Measurements from ENCODE around the gene GATB.
"Not testable (repeated sequence)": the region's sequence is repeated elsewhere in the genome, so short reads cannot be mapped to it uniquely, and the experiment has no call there.

GATB gene

DNA sequence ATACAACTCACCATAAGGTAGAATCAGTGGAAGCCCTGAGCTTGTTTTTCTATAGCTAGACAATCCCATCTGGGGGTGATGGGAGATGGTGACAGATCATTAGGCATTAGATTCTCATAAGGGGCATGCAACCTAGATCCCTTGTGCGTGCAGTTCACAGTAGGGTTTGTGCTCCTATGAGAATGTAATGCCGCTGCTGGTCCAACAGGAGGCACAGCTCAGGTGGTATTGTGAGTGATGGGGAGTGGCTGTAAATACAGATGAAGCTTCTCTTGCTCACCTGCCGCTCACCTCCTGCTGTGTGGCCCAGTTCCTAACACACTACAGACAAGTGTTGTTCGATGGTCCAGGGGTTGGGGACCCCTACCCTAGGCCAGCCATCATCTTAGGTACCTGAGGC is 5.9 kb upstream of the GATB start:
- Histone ChIP-seq H3K9ac (ENCODE audit: low read length) (no peak overlapping the region), H3K36me3 (ENCODE audit: control insufficient read depth, insufficient read depth, low read length) (no peaks in the 10 kb centered on the region), H3K27me3 (ENCODE audit: control insufficient read depth, insufficient read depth, low read length) (no peaks in the 10 kb centered on the region), H3K27ac (ENCODE audit: low read depth, low read length) (no peak overlapping the region), H3K4me3 (ENCODE audit: low read depth, low read length) (no peak overlapping the region), H3K4me1 (ENCODE audit: control insufficient read depth, insufficient read depth, low read length) (no peaks in the 10 kb centered on the region; the same call in 1 of the 2 replicates), H3K9me3 (ENCODE audit: control insufficient read depth, insufficient read depth, low read depth, low read length) (no peaks in the 10 kb centered on the region)

DNA sequence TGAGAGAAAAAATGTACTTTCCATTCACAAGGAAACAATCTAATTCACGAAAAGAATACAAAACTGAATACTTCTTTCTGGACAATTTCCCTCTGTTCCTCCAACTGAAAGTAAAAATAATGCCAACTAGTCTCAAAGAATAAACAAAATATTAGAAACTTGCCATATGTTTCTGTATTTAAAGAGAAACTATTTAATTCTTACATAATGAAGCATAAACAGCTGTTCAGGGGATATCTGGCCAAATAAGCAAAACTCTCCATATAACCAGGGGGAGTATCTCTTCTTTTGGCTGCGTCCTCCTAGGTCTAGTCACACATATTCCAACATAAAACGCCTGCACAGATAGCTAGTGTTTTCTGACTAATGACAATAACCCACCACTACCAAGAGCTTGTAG is 805 bp downstream of the GATB start:
- H3K9ac ChIP-seq (ENCODE audit: low read length) = peak overlapping the region; percentile 87
- no peak overlapping the region for H3K27ac ChIP-seq (ENCODE audit: low read depth, low read length)
- H3K4me1 ChIP-seq (ENCODE audit: control insufficient read depth, insufficient read depth, low read length) = 0 out of 2 replicates have a peak, but pooled peaks cover 9% of the 10 kb centered on the region
- no peaks in the 10 kb centered on the region for H3K9me3 ChIP-seq (ENCODE audit: control insufficient read depth, insufficient read depth, low read depth, low read length)
- H3K36me3 ChIP-seq (ENCODE audit: control insufficient read depth, insufficient read depth, low read length) = no peaks in the 10 kb centered on the region
- H3K4me3 ChIP-seq (ENCODE audit: low read depth, low read length) = peak overlapping the region; percentile 91
- H3K27me3 ChIP-seq (ENCODE audit: control insufficient read depth, insufficient read depth, low read length) = no peaks in the 10 kb centered on the region

DNA sequence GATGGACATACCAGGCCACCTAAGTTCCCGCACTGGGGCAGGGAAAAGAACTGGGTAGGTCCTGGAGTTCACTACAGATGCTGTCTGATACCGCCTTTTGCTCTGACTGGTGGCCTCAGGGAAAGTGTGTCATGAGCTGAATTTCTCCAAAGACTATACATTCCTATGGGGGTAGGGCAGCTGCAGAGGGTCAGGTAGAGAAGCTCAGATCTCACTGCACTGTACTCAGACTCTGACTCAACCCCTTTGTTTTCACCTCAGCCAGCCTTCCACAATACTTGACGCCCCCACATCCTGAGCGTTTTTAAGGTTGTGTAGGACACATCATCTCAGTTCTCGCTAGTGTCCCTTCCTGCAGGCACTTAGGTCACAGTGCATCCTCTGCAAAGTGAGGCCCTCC is 7.8 kb downstream of the GATB start:
- H3K9ac ChIP-seq (ENCODE audit: low read length) = no peak overlapping the region
- H3K4me3 ChIP-seq (ENCODE audit: low read depth, low read length) = no peak overlapping the region
- no peaks in the 10 kb centered on the region for H3K4me1 ChIP-seq (ENCODE audit: control insufficient read depth, insufficient read depth, low read length)
- no peaks in the 10 kb centered on the region for H3K9me3 ChIP-seq (ENCODE audit: control insufficient read depth, insufficient read depth, low read depth, low read length)
- no peaks in the 10 kb centered on the region for H3K27me3 ChIP-seq (ENCODE audit: control insufficient read depth, insufficient read depth, low read length)
- H3K27ac ChIP-seq (ENCODE audit: low read depth, low read length) = no peak overlapping the region
- H3K36me3 ChIP-seq (ENCODE audit: control insufficient read depth, insufficient read depth, low read length) = no peaks in the 10 kb centered on the region

DNA sequence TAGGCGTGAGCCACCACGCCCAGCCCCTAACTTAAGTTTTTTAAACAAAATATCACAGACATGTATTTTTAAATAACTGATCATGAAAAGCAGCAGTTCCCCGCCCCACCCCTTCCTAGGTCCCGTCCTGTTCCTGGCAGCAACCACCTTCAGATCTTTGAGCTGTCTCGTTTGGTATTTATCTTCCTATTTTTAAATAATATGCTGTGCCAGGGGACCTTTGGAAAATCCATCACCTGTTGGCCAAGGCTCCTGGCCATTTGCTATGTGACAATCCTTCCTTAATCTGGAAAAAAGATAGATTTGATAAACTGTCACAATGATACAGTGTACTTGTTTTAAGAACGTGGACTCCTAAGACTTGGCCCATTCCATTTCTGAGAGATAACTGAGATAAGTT is 10.7 kb downstream of the GATB start:
- no peak overlapping the region for H3K9ac ChIP-seq (ENCODE audit: low read length)
- peaks cover 10% of the 10 kb centered on the region for H3K4me1 ChIP-seq (ENCODE audit: control insufficient read depth, insufficient read depth, low read length)
- no peak overlapping the region for H3K4me3 ChIP-seq (ENCODE audit: low read depth, low read length)
- no peaks in the 10 kb centered on the region for H3K36me3 ChIP-seq (ENCODE audit: control insufficient read depth, insufficient read depth, low read length)
- H3K9me3 ChIP-seq (ENCODE audit: control insufficient read depth, insufficient read depth, low read depth, low read length) = no peaks in the 10 kb centered on the region
- H3K27me3 ChIP-seq (ENCODE audit: control insufficient read depth, insufficient read depth, low read length) = no peaks in the 10 kb centered on the region
- H3K27ac ChIP-seq (ENCODE audit: low read depth, low read length) = no peak overlapping the region

DNA sequence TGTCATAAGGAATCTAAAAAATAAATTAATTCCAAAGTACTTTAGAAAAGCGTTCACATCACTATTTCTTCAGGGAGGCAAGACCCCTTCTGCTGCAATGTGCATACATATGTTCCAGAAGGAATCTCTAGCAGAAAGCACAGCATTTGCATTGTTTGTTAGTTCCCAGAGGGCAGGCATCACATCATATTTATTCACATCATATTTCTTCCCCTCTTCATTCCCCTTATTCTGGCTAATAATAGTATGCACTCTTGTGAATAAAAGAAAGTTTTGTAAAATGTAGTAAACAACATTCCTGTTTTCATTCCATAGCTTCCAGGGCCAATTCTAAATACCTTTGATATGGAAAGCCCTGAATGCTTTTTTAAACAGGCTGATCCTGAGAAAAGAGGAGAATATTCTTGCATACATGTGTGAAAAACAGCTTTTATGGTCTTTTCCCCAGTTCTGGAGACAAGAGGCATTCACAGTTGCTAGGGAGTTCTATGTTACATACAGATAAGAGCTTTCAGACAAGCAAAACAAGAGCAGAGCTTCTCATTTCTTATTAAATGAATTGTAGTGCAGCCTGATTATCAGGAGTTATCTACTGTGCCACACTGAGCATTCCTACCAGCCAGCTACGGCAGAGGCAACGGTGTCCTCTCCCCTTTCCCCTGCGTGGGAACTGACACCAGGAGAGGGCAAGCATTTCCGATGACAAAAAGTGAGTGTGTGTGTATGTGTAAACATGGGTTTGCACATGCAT is 15.2 kb downstream of the GATB start:
- Histone ChIP-seq H3K36me3 (ENCODE audit: control insufficient read depth, insufficient read depth, low read length) (no peaks in the 10 kb centered on the region), H3K4me1 (ENCODE audit: control insufficient read depth, insufficient read depth, low read length) (peaks cover 30% of the 10 kb centered on the region), H3K27me3 (ENCODE audit: control insufficient read depth, insufficient read depth, low read length) (no peaks in the 10 kb centered on the region), H3K9me3 (ENCODE audit: control insufficient read depth, insufficient read depth, low read depth, low read length) (no peaks in the 10 kb centered on the region), H3K9ac (ENCODE audit: low read length) (no peak overlapping the region), H3K4me3 (ENCODE audit: low read depth, low read length) (no peak overlapping the region), H3K27ac (ENCODE audit: low read depth, low read length) (peak overlapping the region; percentile 6; the same call in 1 of the 2 replicates)

DNA sequence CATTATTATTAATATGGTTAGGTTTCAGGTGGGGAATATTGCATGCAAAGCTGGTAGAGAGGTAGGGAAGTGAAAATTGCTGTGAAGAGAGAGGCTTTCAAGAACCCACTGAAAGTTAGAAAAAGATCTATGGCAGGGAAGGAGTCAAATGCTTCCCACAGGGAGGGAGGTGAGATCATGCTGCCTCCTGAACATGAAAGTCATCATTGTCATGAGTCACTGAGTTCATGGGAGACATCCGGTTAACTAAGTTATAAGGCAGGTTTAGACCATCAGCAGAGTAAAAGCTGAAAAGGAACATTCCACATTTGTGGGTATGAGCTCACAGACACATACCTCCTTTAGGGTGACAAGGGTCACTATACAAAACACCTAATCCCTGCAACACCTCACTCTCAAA is 16.2 kb downstream of the GATB start:
- Histone ChIP-seq H3K4me3 (ENCODE audit: low read depth, low read length) (no peak overlapping the region), H3K27ac (ENCODE audit: low read depth, low read length) (peak overlapping the region; percentile 6; the same call in 1 of the 2 replicates), H3K27me3 (ENCODE audit: control insufficient read depth, insufficient read depth, low read length) (no peaks in the 10 kb centered on the region), H3K9ac (ENCODE audit: low read length) (no peak overlapping the region), H3K4me1 (ENCODE audit: control insufficient read depth, insufficient read depth, low read length) (peaks cover 30% of the 10 kb centered on the region), H3K36me3 (ENCODE audit: control insufficient read depth, insufficient read depth, low read length) (no peaks in the 10 kb centered on the region), H3K9me3 (ENCODE audit: control insufficient read depth, insufficient read depth, low read depth, low read length) (no peaks in the 10 kb centered on the region)

DNA sequence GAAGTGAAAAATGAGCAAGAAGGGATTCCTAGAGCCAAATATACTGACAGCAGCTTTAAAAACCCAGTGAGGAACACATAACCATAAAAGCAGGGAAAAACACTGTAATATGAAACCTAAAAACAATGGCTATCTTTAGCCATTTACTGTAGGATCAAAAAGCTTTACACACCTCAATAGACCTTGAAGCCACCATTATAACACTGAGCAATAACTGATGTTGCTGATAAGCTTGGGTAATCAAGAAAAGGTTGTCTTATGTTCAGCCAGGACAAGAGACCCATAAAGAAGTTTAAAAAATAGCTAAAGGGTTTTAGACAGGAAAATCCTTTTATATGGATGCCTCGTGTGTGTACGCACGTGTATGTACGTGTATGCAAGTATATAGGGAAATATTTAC is 16.9 kb downstream of the GATB start:
- Histone ChIP-seq H3K4me1 (ENCODE audit: control insufficient read depth, insufficient read depth, low read length) (peaks cover 30% of the 10 kb centered on the region), H3K27ac (ENCODE audit: low read depth, low read length) (no peak overlapping the region; the same call in 1 of the 2 replicates), H3K36me3 (ENCODE audit: control insufficient read depth, insufficient read depth, low read length) (no peaks in the 10 kb centered on the region), H3K9ac (ENCODE audit: low read length) (no peak overlapping the region), H3K9me3 (ENCODE audit: control insufficient read depth, insufficient read depth, low read depth, low read length) (no peaks in the 10 kb centered on the region), H3K27me3 (ENCODE audit: control insufficient read depth, insufficient read depth, low read length) (no peaks in the 10 kb centered on the region), H3K4me3 (ENCODE audit: low read depth, low read length) (no peak overlapping the region)

DNA sequence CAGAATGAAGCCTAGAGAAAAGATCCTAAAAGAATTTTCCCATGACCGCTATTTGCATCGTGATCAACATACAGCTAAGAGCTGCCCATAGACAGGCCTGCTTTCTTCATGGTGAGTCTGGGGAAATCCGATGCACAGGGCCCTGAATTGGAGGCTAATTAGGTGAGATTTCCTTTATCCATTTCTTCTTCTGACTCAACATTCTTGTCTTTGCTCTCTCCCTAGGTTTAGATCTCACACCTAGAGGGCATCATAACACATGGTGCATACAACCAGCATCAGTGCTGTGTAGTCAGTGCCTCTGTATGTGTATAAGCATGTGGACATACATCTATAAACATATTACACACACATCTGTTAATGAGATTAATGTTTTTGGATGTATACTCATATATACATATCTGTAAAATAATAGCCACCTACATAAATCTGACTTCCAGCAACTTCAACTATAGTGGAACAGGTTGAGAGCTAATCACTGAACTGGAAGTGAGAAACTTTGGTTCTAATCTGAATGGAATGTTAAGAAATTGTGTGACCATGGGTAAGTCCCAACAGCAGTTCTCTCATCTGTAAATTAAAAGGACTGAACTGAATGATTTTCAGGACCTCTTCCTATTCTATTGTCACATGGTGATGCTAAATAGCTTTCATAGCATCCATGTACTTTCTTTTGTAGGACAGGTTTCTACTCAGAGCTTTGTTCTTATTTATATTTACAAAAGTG is 17.5 kb downstream of the GATB start:
- no peaks in the 10 kb centered on the region for H3K27me3 ChIP-seq (ENCODE audit: control insufficient read depth, insufficient read depth, low read length)
- H3K9me3 ChIP-seq (ENCODE audit: control insufficient read depth, insufficient read depth, low read depth, low read length) = no peaks in the 10 kb centered on the region
- H3K27ac ChIP-seq (ENCODE audit: low read depth, low read length) = no peak overlapping the region
- no peak overlapping the region for H3K9ac ChIP-seq (ENCODE audit: low read length)
- H3K4me1 ChIP-seq (ENCODE audit: control insufficient read depth, insufficient read depth, low read length) = peaks cover 30% of the 10 kb centered on the region
- H3K4me3 ChIP-seq (ENCODE audit: low read depth, low read length) = no peak overlapping the region
- H3K36me3 ChIP-seq (ENCODE audit: control insufficient read depth, insufficient read depth, low read length) = no peaks in the 10 kb centered on the region

DNA sequence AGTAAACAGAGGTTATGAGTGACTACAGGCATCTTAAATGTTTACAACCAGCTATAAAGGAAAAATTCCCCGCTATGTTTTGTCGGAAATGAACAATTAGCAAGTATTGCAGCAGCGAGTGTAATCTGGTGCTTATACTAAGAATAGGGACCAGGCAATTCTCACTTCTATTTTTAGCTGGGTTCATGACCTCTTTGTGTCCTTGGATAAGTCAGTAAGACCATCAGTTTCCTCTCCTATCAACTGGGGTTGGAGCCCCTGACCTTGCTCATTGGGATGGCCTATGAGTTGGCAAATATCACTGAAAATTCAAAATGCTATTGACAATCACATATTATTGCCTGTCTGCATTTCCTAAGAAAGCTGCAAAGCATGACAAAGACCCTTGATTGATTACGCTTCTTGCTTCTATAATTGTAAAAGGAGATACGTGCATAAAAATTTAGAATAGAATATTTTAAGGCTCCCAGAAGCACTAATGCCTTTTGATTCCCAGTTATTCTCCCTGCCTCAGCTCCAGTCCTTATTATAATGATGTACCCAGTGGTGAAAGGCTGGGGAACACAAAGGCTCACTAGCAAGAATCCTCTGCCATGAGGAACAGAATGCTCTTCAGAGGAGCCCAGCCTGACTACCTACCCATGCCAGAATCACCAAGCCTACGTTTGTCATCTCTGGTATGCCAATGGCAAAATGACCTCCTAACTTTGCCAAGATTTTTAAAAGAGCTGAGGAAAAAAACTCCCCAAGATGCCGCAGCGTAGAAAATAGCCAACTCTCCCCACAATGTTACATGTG is 21.9 kb downstream of the GATB start:
- Histone ChIP-seq H3K27me3 (ENCODE audit: control insufficient read depth, insufficient read depth, low read length) (no peaks in the 10 kb centered on the region), H3K27ac (ENCODE audit: low read depth, low read length) (no peak overlapping the region), H3K4me3 (ENCODE audit: low read depth, low read length) (no peak overlapping the region), H3K4me1 (ENCODE audit: control insufficient read depth, insufficient read depth, low read length) (peaks cover 10% of the 10 kb centered on the region), H3K9ac (ENCODE audit: low read length) (no peak overlapping the region), H3K9me3 (ENCODE audit: control insufficient read depth, insufficient read depth, low read depth, low read length) (peaks cover 25% of the 10 kb centered on the region), H3K36me3 (ENCODE audit: control insufficient read depth, insufficient read depth, low read length) (no peaks in the 10 kb centered on the region)

DNA sequence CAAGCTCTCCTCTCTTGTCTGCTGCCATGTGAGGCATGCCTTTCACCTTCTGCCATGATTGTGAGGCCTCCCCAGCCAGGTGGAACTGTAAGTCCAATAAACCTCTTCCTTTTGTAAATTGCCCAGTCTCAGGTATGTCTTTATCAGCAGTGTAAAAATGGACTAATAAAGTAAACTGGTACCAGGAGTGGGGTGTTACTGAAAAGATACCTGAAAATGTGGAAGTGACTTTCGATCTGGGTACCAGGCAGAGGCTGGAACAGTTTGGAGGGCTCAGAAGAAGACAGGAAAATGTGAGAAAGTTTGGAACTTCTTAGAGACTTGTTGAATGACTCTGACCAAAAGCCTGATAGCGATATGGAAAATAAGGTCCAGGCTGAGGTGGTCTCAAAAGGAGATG is 24.0 kb downstream of the GATB start:
- H3K4me1 ChIP-seq (ENCODE audit: control insufficient read depth, insufficient read depth, low read length) = not testable (repeated sequence)

DNA sequence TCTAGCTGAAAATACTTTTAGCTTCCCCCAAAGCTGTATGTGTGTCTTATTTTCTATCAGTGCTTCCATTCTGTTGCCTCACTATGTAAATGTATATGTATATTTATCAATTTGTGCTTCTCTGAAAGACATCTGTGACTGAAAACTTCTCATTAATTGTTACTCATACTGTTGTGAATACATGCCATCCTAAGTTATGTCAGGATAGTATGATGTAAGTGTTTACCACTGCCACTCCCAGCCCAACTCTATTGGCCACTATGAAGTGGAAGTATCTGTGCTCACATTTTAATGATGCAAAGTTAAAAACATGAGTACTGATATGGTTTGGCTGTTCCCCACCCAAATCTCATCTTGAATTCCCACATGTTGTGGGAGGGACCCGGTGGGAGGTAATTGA is 24.4 kb downstream of the GATB start:
- H3K4me1 ChIP-seq (ENCODE audit: control insufficient read depth, insufficient read depth, low read length) = no peaks in the 10 kb centered on the region
- no peaks in the 10 kb centered on the region for H3K27me3 ChIP-seq (ENCODE audit: control insufficient read depth, insufficient read depth, low read length)
- no peak overlapping the region for H3K4me3 ChIP-seq (ENCODE audit: low read depth, low read length)
- H3K9ac ChIP-seq (ENCODE audit: low read length) = no peak overlapping the region
- H3K9me3 ChIP-seq (ENCODE audit: control insufficient read depth, insufficient read depth, low read depth, low read length) = peaks cover 25% of the 10 kb centered on the region
- H3K36me3 ChIP-seq (ENCODE audit: control insufficient read depth, insufficient read depth, low read length) = no peaks in the 10 kb centered on the region
- no peak overlapping the region for H3K27ac ChIP-seq (ENCODE audit: low read depth, low read length)

More for the DNA sequence above, 24.0 kb downstream of the GATB start:
- H3K27me3 ChIP-seq (ENCODE audit: control insufficient read depth, insufficient read depth, low read length); H3K27ac ChIP-seq (ENCODE audit: low read depth, low read length); H3K36me3 ChIP-seq (ENCODE audit: control insufficient read depth, insufficient read depth, low read length); H3K4me3 ChIP-seq (ENCODE audit: low read depth, low read length); H3K9ac ChIP-seq (ENCODE audit: low read length): not testable (repeated sequence)
- peaks cover 25% of the 10 kb centered on the region for H3K9me3 ChIP-seq (ENCODE audit: control insufficient read depth, insufficient read depth, low read depth, low read length)

Measured in HUES6 (cell line).